NCI-H510A (cell line): ENCODE results near the gene KCNQ1.

Experiments used
- DNase-seq: peaks from one replicate; lab custom pipeline; 2025; lab: John Stamatoyannopoulos, UW

KCNQ1 gene

GRCh38 chr11:2779981-2780849 lies 335.4 kb downstream of the KCNQ1 start:
- DNase-seq: no peak

- DNase-seq: no peak
Measured at GRCh38 chr11:2780850-2781407, 336.1 kb downstream of the KCNQ1 start.

GRCh38 chr11:2781408-2782274 lies 336.8 kb downstream of the KCNQ1 start:
- no peak for DNase-seq

- no peak for DNase-seq
Measured at GRCh38 chr11:2782769-2783168, 338.0 kb downstream of the KCNQ1 start.

GRCh38 chr11:2783536-2784082 lies 338.8 kb downstream of the KCNQ1 start:
- no peak for DNase-seq

- DNase-seq: no peak
Measured at GRCh38 chr11:2787816-2788167, 343.0 kb downstream of the KCNQ1 start.

- no peak for DNase-seq
Measured at GRCh38 chr11:2788168-2789071, 343.6 kb downstream of the KCNQ1 start.

GRCh38 chr11:2789331-2789730 lies 344.5 kb downstream of the KCNQ1 start:
- no peak for DNase-seq

- no peak for DNase-seq
Measured at GRCh38 chr11:2789791-2790567, 345.2 kb downstream of the KCNQ1 start.

- no peak for DNase-seq
Measured at GRCh38 chr11:2790568-2790921, 345.7 kb downstream of the KCNQ1 start.

GRCh38 chr11:2791139-2791520 lies 346.3 kb downstream of the KCNQ1 start:
- no peak for DNase-seq

- no peak for DNase-seq
Measured at GRCh38 chr11:2791521-2792380, 346.9 kb downstream of the KCNQ1 start.

GRCh38 chr11:2792381-2793250 lies 347.8 kb downstream of the KCNQ1 start:
- DNase-seq: no peak

GRCh38 chr11:2793701-2794045 lies 348.9 kb downstream of the KCNQ1 start:
- no peak for DNase-seq

GRCh38 chr11:2794046-2794967 lies 349.5 kb downstream of the KCNQ1 start:
- DNase-seq: no peak

GRCh38 chr11:2794968-2795322 lies 350.1 kb downstream of the KCNQ1 start:
- DNase-seq: no peak

- DNase-seq: no peak
Measured at GRCh38 chr11:2795491-2795991, 350.7 kb downstream of the KCNQ1 start.

- no peak for DNase-seq
Measured at GRCh38 chr11:2796091-2796490, 351.3 kb downstream of the KCNQ1 start.
